Limb (tissue), 2 donors: ENCODE measurements around the gene PLCB2.

Experiments used
- DNase-seq, 2 donors: peaks; one replicate each; pipeline ENCODE4 v3.0.0-alpha.2; 2016; ENCODE audit errors: extremely low spot score in 2 of 2

The PLCB2 gene

GRCh38 chr15:40328176-40328575 lies 20.4 kb upstream of the PLCB2 start:
- DNase-seq: no peak

GRCh38 chr15:40327457-40327856 lies 19.7 kb upstream of the PLCB2 start:
- DNase-seq: no peak

- DNase-seq: no peak
Observed at GRCh38 chr15:40325700-40326099, 18.0 kb upstream of the PLCB2 start.

GRCh38 chr15:40325188-40325587 lies 17.5 kb upstream of the PLCB2 start:
- no peak for DNase-seq

GRCh38 chr15:40323953-40324937 lies 16.5 kb upstream of the PLCB2 start:
- DNase-seq: peak in 1 of 2 donors; percentile 66

GRCh38 chr15:40323239-40323952 lies 15.7 kb upstream of the PLCB2 start, which contains the start of gene INAFM2:
INAFM2 (plus strand) TSS chr15:40323692; CDS start chr15:40324056, 364 bp downstream.
- peak; percentile 92 to 95 for DNase-seq

GRCh38 chr15:40322531-40323238 lies 14.9 kb upstream of the PLCB2 start:
- DNase-seq: peak in 1 of 2 donors; percentile 66

GRCh38 chr15:40320931-40321371 lies 13.2 kb upstream of the PLCB2 start:
- peak in 1 of 2 donors; percentile 80 for DNase-seq

GRCh38 chr15:40320409-40320808 lies 12.7 kb upstream of the PLCB2 start:
- DNase-seq: no peak

GRCh38 chr15:40317580-40317979 lies 9.8 kb upstream of the PLCB2 start:
- DNase-seq: no peak

- DNase-seq: no peak
Observed at GRCh38 chr15:40316931-40317330, 9.2 kb upstream of the PLCB2 start.

GRCh38 chr15:40314723-40315276 lies 7.1 kb upstream of the PLCB2 start:
- DNase-seq: no peak

GRCh38 chr15:40313531-40314398 lies 6.0 kb upstream of the PLCB2 start:
- peak in 1 of 2 donors; percentile 62 for DNase-seq

GRCh38 chr15:40312370-40313158 lies 4.8 kb upstream of the PLCB2 start:
- no peak for DNase-seq

- DNase-seq: no peak
Observed at GRCh38 chr15:40310993-40311392, 3.3 kb upstream of the PLCB2 start.

GRCh38 chr15:40310001-40310959 lies 2.5 kb upstream of the PLCB2 start:
- DNase-seq: peak in 1 of 2 donors; percentile 70

- DNase-seq: no peak
Observed at GRCh38 chr15:40309344-40309862, 1.7 kb upstream of the PLCB2 start.

GRCh38 chr15:40306908-40307307 lies 827 bp downstream of the PLCB2 start:
- DNase-seq: no peak
